MM.1S (cell line): Measurements from ENCODE around the gene RBFOX1.

Experiments used
- DNase-seq: peaks from one replicate; pipeline ENCODE4 v3.0.0-alpha.2; 2015
- H2AFZ ChIP-seq: fragments of 300-600 bp; sonication (generic); 2 replicates; pipeline ENCODE4 v1.6.0; 2016; ENCODE audit warnings: antibody characterized with exemption, low read length
- H3F3A ChIP-seq: fragments of 300-600 bp; sonication (generic); 2 replicates; pipeline ENCODE4 v1.6.1; 2016; ENCODE audit warnings: mild to moderate bottlenecking, antibody characterized with exemption, low read length, moderate library complexity, mixed read lengths; ENCODE audit not compliant: insufficient read depth
- H3K27ac ChIP-seq: fragments of 300-600 bp; sonication (generic); 2 replicates; pipeline ENCODE4 v1.5.1; 2016; ENCODE audit warnings: mild to moderate bottlenecking, low read length
- H3K27me3 ChIP-seq: fragments of 300-600 bp; sonication (generic); replicated peaks from 2 replicates; pipeline ENCODE4 v1.6.0; 2016; ENCODE audit warnings: low read length; ENCODE audit not compliant: insufficient read depth
- H3K36me3 ChIP-seq: fragments of 300-600 bp; sonication (generic); replicated peaks from 2 replicates; pipeline ENCODE4 v1.6.1; 2016; ENCODE audit warnings: mild to moderate bottlenecking, low read length, mixed read lengths; ENCODE audit not compliant: insufficient read depth
- H3K4me1 ChIP-seq: fragments of 300-600 bp; sonication (generic); 2 replicates; pipeline ENCODE4 v1.6.1; 2016; ENCODE audit warnings: low read length, mixed read lengths
- H3K4me2 ChIP-seq: fragments of 300-600 bp; sonication (generic); 2 replicates; pipeline ENCODE4 v1.6.0; 2016; ENCODE audit warnings: low read depth, low read length
- H3K4me3 ChIP-seq: fragments of 300-600 bp; sonication (generic); 2 replicates; pipeline ENCODE4 v1.5.1; 2016; ENCODE audit warnings: low read length, mixed read lengths
- H3K79me2 ChIP-seq: fragments of 300-600 bp; sonication (generic); 2 replicates; pipeline ENCODE4 v1.6.1; 2016; ENCODE audit warnings: mixed run types, low read length, mixed read lengths
- H3K9ac ChIP-seq: fragments of 300-600 bp; sonication (generic); 2 replicates; pipeline ENCODE4 v1.6.1; 2016; ENCODE audit warnings: low read length, mixed read lengths
- H3K9me2 ChIP-seq: fragments of 300-600 bp; sonication (generic); replicated peaks from 2 replicates; pipeline ENCODE4 v1.6.1; 2016; ENCODE audit warnings: mild to moderate bottlenecking, low read length, mixed read lengths; ENCODE audit not compliant: insufficient read depth
- H3K9me3 ChIP-seq: fragments of 300-600 bp; sonication (generic); replicated peaks from 2 replicates; pipeline ENCODE4 v1.6.1; 2016; ENCODE audit warnings: mild to moderate bottlenecking, low read length, mixed read lengths; ENCODE audit not compliant: insufficient read depth
- H4K20me1 ChIP-seq: fragments of 300-600 bp; sonication (generic); 2 replicates; pipeline ENCODE4 v1.6.1; 2016; ENCODE audit warnings: mild to moderate bottlenecking, low read length, moderate library complexity, mixed read lengths; ENCODE audit not compliant: insufficient read depth
- EZH2 ChIP-seq: fragments of 300-600 bp; sonication (generic); optimal IDR thresholded peaks from 2 replicates; pipeline ENCODE3; 2017; ENCODE audit warnings: low read depth, mild to moderate bottlenecking, antibody characterized with exemption, low read length, mixed read lengths
- EZH2phosphoT487 ChIP-seq: fragments of 300-600 bp; sonication (generic); IDR thresholded peaks from 2 replicates; pipeline ENCODE4 v1.6.1; 2018; ENCODE audit warnings: antibody characterized with exemption, low read length
- TF ChIP-seq, protein P1 (sequence below): fragments of 300-600 bp; sonication (generic); IDR thresholded peaks from 2 replicates; pipeline ENCODE4 v1.5.1; 2016; ENCODE audit warnings: antibody characterized with exemption, low read length, mixed read lengths

Gene RBFOX1

DNA sequence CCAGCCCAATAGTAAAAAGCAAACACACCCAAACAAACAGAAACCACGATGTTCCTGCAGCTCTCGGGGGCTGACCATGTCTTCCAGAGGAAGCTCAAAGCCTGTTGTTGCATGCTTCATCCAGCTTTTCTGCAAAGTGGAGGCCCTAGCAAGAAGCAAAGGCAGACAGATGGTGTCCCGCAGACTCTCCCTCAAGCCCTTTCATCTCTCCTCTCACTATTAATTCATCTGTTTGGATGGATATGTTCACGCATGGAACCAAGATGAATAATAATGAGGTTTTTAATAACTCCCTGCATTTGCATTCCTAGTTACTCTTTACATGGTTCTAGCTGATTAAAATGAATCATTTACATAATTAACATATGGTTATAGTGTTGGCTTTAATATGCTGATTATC, 36.6 kb downstream of the RBFOX1 start:
- Histone ChIP-seq H3K27me3 (no peaks in the 10 kb centered on the region), H3F3A (no peaks in the 10 kb centered on the region), H3K9me2 (no peaks in the 10 kb centered on the region), H4K20me1 (no peaks in the 10 kb centered on the region), H3K79me2 (no peaks in the 10 kb centered on the region), H3K36me3 (no peaks in the 10 kb centered on the region), H2AFZ (no peak overlapping the region), H3K9ac (no peak overlapping the region), H3K4me2 (no peak overlapping the region), H3K9me3 (no peaks in the 10 kb centered on the region), H3K27ac (no peak overlapping the region), H3K4me1 (no peaks in the 10 kb centered on the region), H3K4me3 (no peak overlapping the region)
- TF ChIP-seq EZH2phosphoT487 (no peak), EZH2 (no peak)
- TF ChIP-seq, protein P1, sequence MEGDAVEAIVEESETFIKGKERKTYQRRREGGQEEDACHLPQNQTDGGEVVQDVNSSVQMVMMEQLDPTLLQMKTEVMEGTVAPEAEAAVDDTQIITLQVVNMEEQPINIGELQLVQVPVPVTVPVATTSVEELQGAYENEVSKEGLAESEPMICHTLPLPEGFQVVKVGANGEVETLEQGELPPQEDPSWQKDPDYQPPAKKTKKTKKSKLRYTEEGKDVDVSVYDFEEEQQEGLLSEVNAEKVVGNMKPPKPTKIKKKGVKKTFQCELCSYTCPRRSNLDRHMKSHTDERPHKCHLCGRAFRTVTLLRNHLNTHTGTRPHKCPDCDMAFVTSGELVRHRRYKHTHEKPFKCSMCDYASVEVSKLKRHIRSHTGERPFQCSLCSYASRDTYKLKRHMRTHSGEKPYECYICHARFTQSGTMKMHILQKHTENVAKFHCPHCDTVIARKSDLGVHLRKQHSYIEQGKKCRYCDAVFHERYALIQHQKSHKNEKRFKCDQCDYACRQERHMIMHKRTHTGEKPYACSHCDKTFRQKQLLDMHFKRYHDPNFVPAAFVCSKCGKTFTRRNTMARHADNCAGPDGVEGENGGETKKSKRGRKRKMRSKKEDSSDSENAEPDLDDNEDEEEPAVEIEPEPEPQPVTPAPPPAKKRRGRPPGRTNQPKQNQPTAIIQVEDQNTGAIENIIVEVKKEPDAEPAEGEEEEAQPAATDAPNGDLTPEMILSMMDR = no peak
- no peak for DNase-seq

DNA sequence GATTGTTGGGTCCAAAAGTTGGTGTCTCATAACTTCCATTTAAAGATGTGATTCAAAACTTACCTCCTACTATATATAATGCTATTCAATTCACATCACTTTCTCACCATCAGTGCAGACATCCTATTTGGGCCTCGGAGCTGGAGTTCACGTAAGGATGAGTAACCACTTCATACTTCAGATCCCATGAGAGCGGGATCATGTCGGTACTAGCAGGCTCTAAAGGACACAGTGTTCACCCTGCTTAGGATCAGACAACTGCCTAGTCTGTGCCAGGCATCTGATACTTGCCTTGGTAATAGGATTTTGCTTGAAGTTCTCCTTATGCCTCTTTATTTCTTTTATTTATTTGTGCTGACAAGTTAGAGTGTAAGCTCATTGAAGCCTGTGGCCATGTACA, 39.5 kb downstream of the RBFOX1 start:
- no peaks in the 10 kb centered on the region for H3K9me2 ChIP-seq
- H4K20me1 ChIP-seq = no peaks in the 10 kb centered on the region
- H3K4me3 ChIP-seq = no peak overlapping the region
- H3K4me1 ChIP-seq = no peaks in the 10 kb centered on the region
- H3K27ac ChIP-seq = no peak overlapping the region
- no peaks in the 10 kb centered on the region for H3K36me3 ChIP-seq
- no peak overlapping the region for H3K4me2 ChIP-seq
- no peaks in the 10 kb centered on the region for H3K79me2 ChIP-seq
- H3F3A ChIP-seq = no peaks in the 10 kb centered on the region
- no peak overlapping the region for H2AFZ ChIP-seq
- no peak for DNase-seq
- no peak overlapping the region for H3K9ac ChIP-seq
- TF ChIP-seq EZH2 = no peak
- TF ChIP-seq, protein P1 = no peak
- TF ChIP-seq EZH2phosphoT487 = no peak
- H3K27me3 ChIP-seq = no peaks in the 10 kb centered on the region
- H3K9me3 ChIP-seq = no peaks in the 10 kb centered on the region

DNA sequence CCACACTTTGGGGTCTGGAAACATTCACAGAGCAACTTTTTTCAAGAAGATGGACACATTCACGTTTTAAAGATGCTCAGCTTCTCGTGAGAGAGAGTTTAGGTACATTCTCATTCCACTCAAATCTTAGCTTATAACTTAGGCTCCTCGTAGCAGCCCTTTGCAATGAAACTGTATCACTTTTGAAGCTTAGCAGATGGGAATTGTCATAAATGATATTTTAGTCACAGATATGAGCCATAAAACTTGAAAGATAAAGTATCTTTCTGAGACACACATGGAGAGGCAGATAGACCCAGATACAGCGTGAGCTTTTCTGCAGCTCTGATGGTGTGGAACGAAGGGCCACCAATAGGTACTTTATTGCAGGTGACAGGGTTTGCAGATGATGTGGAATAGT, 41.1 kb downstream of the RBFOX1 start:
- Histone ChIP-seq H3K4me2 (no peak overlapping the region), H3F3A (no peaks in the 10 kb centered on the region), H3K27ac (no peak overlapping the region), H3K79me2 (no peaks in the 10 kb centered on the region), H3K4me3 (no peak overlapping the region), H3K9me2 (no peaks in the 10 kb centered on the region), H4K20me1 (no peaks in the 10 kb centered on the region), H3K36me3 (no peaks in the 10 kb centered on the region), H3K4me1 (no peaks in the 10 kb centered on the region), H2AFZ (no peak overlapping the region), H3K9me3 (no peaks in the 10 kb centered on the region), H3K9ac (no peak overlapping the region), H3K27me3 (no peaks in the 10 kb centered on the region)
- no peak for DNase-seq
- TF ChIP-seq EZH2 (no peak), EZH2phosphoT487 (no peak)
- TF ChIP-seq, protein P1 = no peak
